Psoas muscle (tissue), 8 donors: Measurements from ENCODE around the gene SPATA3. TPM values are rescaled to one million over a fixed set of nuclear protein-coding genes. Genes with fewer than 3 reads are reported as not detected.

Experiments used
- ATAC-seq, 4 donors: fragments of 200-7000 bp; cut with Tn5 transposase; one replicate each; pipeline ENCODE4 v1.9.1; 2020; ENCODE audit warnings: moderate library complexity in 3 of 4, mild to moderate bottlenecking in 2 of 4
- DNase-seq, 2 donors: peaks; one replicate each; pipeline ENCODE4 v3.0.0-alpha.2; 2020
- H3K27ac ChIP-seq: fragments of 200-600 bp; one replicate; pipeline ENCODE4 v1.8.0; 2022
- H3K27me3 ChIP-seq, 3 donors: fragments of 200-600 bp in 1 of 3; one replicate each; pipeline versions ENCODE4 v1.6.1 to v1.8.0; 2013 to 2022; ENCODE audit warnings: low read length in 2 of 3, mild to moderate bottlenecking in 2 of 3, moderate library complexity in 1 of 3; ENCODE audit not compliant: insufficient read depth in 3 of 3
- H3K36me3 ChIP-seq, 2 donors: fragments of 200-600 bp in 1 of 2; one replicate each; pipeline versions ENCODE4 v1.6.1 to v1.8.0; 2013 to 2022; ENCODE audit warnings: low read depth in 1 of 2, mild to moderate bottlenecking in 1 of 2, moderate library complexity in 1 of 2; ENCODE audit not compliant: insufficient read depth in 1 of 2
- H3K4me1 ChIP-seq: fragments of 200-600 bp; one replicate; pipeline ENCODE4 v1.8.0; 2022
- H3K4me3 ChIP-seq: fragments of 200-600 bp; one replicate; pipeline ENCODE4 v1.8.0; 2022; ENCODE audit warnings: mild to moderate bottlenecking
- H3K9me3 ChIP-seq: fragments of 200-600 bp; one replicate; pipeline ENCODE4 v1.8.0; 2022
- WGBS, 3 donors: extraction: QIAGEN DNeasy Blood & Tissue Kit; methylation state at CpG; one replicate each; pipeline versions ENCODE4 v1.1.6 to v1.1.7; 2013; 5-methylcytosine and 5-hydroxymethylcytosine counted together
- intact Hi-C, 2 donors: fragments of 100-400 bp; cut with DNase I; formaldehyde crosslinking; loops; one replicate each; pipeline versions ENCODE4 v1.11.0 to v1.14.2; 2022
- polyA plus RNA-seq, 3 donors: library from polyadenylated mRNA; stranded (reverse); fragments of 200-250 nt; gene quantifications; one replicate each; pipeline ENCODE4 v1.2.3, GENCODE V29; 2013
- total RNA-seq, 4 donors: library from RNA; stranded (reverse); fragmentation: NEBNext Ultra II Directional in 2 of 4; extraction: Animal tissue kit (Norgen Biotek cat#: 25700) in 2 of 4; gene quantifications; one replicate each; pipeline versions ENCODE4 v1.2.1 to v1.2.4, GENCODE V29; 2021 to 2023
- TF ChIP-seq, protein P1 (sequence below): fragments of 200-600 bp; IDR thresholded peaks from one replicate; pipeline ENCODE4 v1.8.0; 2022; ENCODE audit warnings: antibody characterized with exemption
- donor health status: healthy with polysubstance abuse.
- donor health status: DM: no; HTN: no; CAD: no; lungs with moderate emphysema.
- donor health status: Bipolar disorder and iron deficiency.
- donor health status: healthy.
- donor health status: DM: yes; HTN: yes; CAD: no.
- donor health status: DM: no; HTN: no; CAD: no.
- donor health status: DM: no; HTN: no; CAD: no.
- donor health status: DM: yes; HTN: yes; CAD: no.

SPATA3 gene
- total and polyA plus RNA-seq, 7 donors, result not detected

- DNase-seq, result no peak
- H3K36me3 ChIP-seq, result no peaks in the 10 kb centered on the region
- ATAC-seq, result no peak
- intact Hi-C loops, result no loop called here
- WGBS, 3 donors, result 66 to 83% (median 83%) methylated on average over 1 of the region's 1 CpG
- no peak overlapping the region for H3K27ac ChIP-seq
- H3K4me3 ChIP-seq, result no peak overlapping the region
- no peaks in the 10 kb centered on the region for H3K27me3 ChIP-seq
- no peaks in the 10 kb centered on the region for H3K9me3 ChIP-seq
- TF ChIP-seq, protein P1, sequence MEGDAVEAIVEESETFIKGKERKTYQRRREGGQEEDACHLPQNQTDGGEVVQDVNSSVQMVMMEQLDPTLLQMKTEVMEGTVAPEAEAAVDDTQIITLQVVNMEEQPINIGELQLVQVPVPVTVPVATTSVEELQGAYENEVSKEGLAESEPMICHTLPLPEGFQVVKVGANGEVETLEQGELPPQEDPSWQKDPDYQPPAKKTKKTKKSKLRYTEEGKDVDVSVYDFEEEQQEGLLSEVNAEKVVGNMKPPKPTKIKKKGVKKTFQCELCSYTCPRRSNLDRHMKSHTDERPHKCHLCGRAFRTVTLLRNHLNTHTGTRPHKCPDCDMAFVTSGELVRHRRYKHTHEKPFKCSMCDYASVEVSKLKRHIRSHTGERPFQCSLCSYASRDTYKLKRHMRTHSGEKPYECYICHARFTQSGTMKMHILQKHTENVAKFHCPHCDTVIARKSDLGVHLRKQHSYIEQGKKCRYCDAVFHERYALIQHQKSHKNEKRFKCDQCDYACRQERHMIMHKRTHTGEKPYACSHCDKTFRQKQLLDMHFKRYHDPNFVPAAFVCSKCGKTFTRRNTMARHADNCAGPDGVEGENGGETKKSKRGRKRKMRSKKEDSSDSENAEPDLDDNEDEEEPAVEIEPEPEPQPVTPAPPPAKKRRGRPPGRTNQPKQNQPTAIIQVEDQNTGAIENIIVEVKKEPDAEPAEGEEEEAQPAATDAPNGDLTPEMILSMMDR, result no peak
- no peaks in the 10 kb centered on the region for H3K4me1 ChIP-seq
Measured at GRCh38 chr2:230980468-230980867, 15.5 kb upstream of the SPATA3 start.

DNA sequence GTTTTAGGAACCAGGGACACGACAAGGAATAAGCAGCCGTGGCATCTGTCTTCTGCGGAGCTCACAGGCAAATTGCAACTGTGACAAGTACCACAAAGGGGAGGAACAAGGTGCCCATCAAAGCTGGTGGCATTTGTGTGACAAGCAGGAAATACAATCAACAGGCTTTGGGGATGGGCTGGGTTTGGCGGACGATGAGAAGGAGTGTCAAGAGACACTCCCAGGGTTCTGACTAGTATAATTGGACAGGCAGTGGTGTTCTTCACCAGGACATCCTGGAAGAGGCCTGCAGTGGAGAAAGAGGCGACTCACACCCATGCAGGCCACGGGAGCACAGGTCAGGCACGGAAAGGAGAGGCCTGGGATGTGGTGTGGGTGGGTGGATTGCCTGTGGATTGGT, 14.2 kb upstream of the SPATA3 start:
- intact Hi-C loops, result no loop called here
- H3K27me3 ChIP-seq, result peaks cover 0 to 5% (median 0%) of the 10 kb centered on the region in 3 donors
- peaks cover under 1% of the 10 kb centered on the region for H3K4me1 ChIP-seq
- 67 to 78% (median 73%) methylated on average over 8 of the region's 8 CpGs for WGBS, 3 donors
- ATAC-seq (no peak), DNase-seq (no peak)
- no peaks in the 10 kb centered on the region for H3K36me3 ChIP-seq
- no peak overlapping the region for H3K27ac ChIP-seq
- H3K9me3 ChIP-seq, result no peaks in the 10 kb centered on the region
- no peak overlapping the region for H3K4me3 ChIP-seq
- TF ChIP-seq, protein P1, result no peak

DNA sequence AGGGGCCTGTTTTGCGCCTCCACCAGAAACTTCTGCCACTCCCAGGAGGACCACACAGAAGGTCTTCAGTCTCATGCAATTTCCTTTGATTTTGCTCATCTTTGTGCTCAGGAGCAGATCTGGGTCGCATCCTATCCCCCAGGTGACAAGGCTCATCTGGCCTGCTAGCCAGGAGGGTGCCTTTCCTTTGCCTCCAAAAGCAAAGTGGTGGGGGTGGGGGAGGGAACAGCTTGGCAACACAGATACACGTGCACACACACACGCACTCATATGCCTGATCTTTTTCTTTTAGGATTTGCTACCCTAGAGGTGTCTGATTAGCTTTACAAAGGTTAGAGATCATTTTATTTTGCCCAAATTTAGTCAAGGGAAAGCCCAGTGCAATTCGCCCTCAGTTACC, 13.8 kb upstream of the SPATA3 start:
- H3K27me3 ChIP-seq, result peaks cover 0 to 9% (median 0%) of the 10 kb centered on the region in 3 donors
- peaks cover 4% of the 10 kb centered on the region for H3K4me1 ChIP-seq
- H3K27ac ChIP-seq, result no peak overlapping the region
- no peak for DNase-seq
- 82 to 86% (median 83%) methylated on average over 5 of the region's 5 CpGs for WGBS, 3 donors
- TF ChIP-seq, protein P1, result no peak
- intact Hi-C loops, result no loop called here
- no peak for ATAC-seq
- H3K9me3 ChIP-seq, result no peaks in the 10 kb centered on the region
- no peak overlapping the region for H3K4me3 ChIP-seq
- no peaks in the 10 kb centered on the region for H3K36me3 ChIP-seq

DNA sequence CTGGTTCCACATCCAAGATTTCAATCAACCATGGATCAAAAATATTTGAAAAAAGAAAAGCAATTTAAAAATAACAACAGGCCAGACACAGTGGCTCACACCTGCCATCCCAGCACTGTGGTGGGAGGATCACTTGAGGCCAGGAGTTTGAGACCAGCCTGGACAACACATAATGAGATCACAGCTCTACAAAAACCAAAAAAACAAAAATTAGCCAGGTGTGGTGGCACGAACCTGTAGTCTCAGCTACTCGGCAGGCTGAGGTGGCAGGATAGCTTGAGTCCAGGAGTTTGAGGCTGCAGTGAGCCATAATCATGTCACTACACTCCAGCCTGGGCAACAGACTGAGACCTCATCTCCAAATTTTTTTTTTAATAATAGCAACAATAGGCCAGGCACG, 13.4 kb upstream of the SPATA3 start:
- peaks cover 4% of the 10 kb centered on the region for H3K4me1 ChIP-seq
- no peak overlapping the region for H3K27ac ChIP-seq
- peaks cover 0 to 9% (median 0%) of the 10 kb centered on the region in 3 donors for H3K27me3 ChIP-seq
- H3K9me3 ChIP-seq, result no peaks in the 10 kb centered on the region
- 70 to 76% (median 75%) methylated on average over 3 of the region's 3 CpGs for WGBS, 3 donors
- intact Hi-C loops, result no loop called here
- TF ChIP-seq, protein P1, result no peak
- DNase-seq, result no peak
- ATAC-seq, result no peak
- no peaks in the 10 kb centered on the region for H3K36me3 ChIP-seq
- H3K4me3 ChIP-seq, result no peak overlapping the region

DNA sequence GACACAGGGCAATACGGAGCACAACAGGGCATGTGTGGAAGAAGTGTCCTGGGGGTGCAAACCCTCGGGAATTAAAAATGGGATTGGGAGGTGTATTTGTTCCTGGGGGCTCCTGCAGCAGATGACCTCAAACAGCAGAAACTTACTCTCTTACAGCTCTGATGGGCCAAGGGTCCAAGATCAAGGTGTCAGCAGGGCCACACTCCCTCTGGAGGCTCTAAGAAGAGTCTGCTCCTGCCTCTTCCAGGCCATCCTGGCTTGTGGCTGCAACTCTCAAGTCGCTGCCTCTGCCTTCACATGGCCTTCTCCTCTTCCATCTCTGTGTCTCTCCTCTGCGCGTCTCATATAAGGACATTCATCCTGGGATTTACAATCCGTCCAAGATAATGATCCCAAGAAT, 12.4 kb upstream of the SPATA3 start:
- 90 to 93% (median 91%) methylated on average over 6 of the region's 6 CpGs for WGBS, 3 donors
- ATAC-seq (no peak), DNase-seq (no peak)
- TF ChIP-seq, protein P1, result no peak
- Histone ChIP-seq H3K36me3 (no peaks in the 10 kb centered on the region), H3K9me3 (no peaks in the 10 kb centered on the region), H3K4me3 (no peak overlapping the region), H3K27ac (no peak overlapping the region), H3K27me3 (peaks cover 0 to 9% (median 0%) of the 10 kb centered on the region in 3 donors), H3K4me1 (peaks cover 4% of the 10 kb centered on the region)
- intact Hi-C loops, result no loop called here
